K562 (cell line): ENCODE measurements around the gene RHOA. TPM values are rescaled to one million over a fixed set of nuclear protein-coding genes. Genes with fewer than 3 reads are reported as not detected.
A peak's percentile ranks its signal among the peaks of the same experiment; 100 is the strongest.

ENCODE experiments used
- DEAF1 ChIP-seq: fragments of 450-650 bp; formaldehyde crosslinking; IDR thresholded peaks from 2 replicates; pipeline ENCODE4 v1.4.0; 2020; ENCODE audit warnings: mild to moderate bottlenecking, moderate library complexity
- DLX4 ChIP-seq: fragments of 250-450 bp; sonication (Bioruptor Pico); IDR thresholded peaks from 2 replicates; pipeline ENCODE4 v1.6.1; 2021; ENCODE audit warnings: mild to moderate bottlenecking
- E2F6 ChIP-seq, 2 experiments: IDR thresholded peaks; 2 replicates each; pipeline ENCODE4 v1.6.1; 2011; ENCODE audit warnings: borderline replicate concordance in 1 of 2, control low read depth in 1 of 2, low read depth in 1 of 2, low read length in 1 of 2, mild to moderate bottlenecking in 1 of 2, mixed read lengths in 1 of 2, moderate library complexity in 1 of 2; ENCODE audit not compliant: insufficient read depth in 1 of 2, insufficient read length in 1 of 2, poor library complexity in 1 of 2, severe bottlenecking in 1 of 2; ENCODE audit errors: extremely low read depth in 1 of 2
- ETV5 ChIP-seq: sonication (generic); formaldehyde crosslinking; IDR thresholded peaks from 2 replicates; pipeline ENCODE4 v1.4.0; 2020; ENCODE audit warnings: low read depth, mild to moderate bottlenecking, missing genetic modification reagents
- EZH2 ChIP-seq: IDR thresholded peaks from 2 replicates; pipeline ENCODE4 v1.6.1; 2012; ENCODE audit warnings: low read depth, mild to moderate bottlenecking, inconsistent platforms, low read length, borderline replicate concordance
- FOXO4 ChIP-seq: fragments of 450-650 bp; formaldehyde crosslinking; IDR thresholded peaks from 2 replicates; pipeline ENCODE4 v1.4.0; 2020; ENCODE audit warnings: mild to moderate bottlenecking, moderate library complexity
- FOXP1 ChIP-seq: sonication (generic); formaldehyde crosslinking; IDR thresholded peaks from 2 replicates; pipeline ENCODE4 v1.8.0; 2022; ENCODE audit warnings: mild to moderate bottlenecking, missing genetic modification reagents
- HOMEZ ChIP-seq: fragments of 250-450 bp; sonication (Bioruptor Pico); IDR thresholded peaks from 2 replicates; pipeline ENCODE4 v1.4.0; 2020; ENCODE audit warnings: mild to moderate bottlenecking, moderate library complexity
- NCOA2 ChIP-seq, 2 experiments: fragments of 450-650 bp; IDR thresholded peaks; 2 replicates each; pipeline ENCODE4 v1.6.1; 2018; ENCODE audit warnings: mild to moderate bottlenecking in 2 of 2, moderate library complexity in 1 of 2; ENCODE audit not compliant: partially characterized antibody in 2 of 2
- OTX1 ChIP-seq: fragments of 450-650 bp; formaldehyde crosslinking; IDR thresholded peaks from 2 replicates; pipeline ENCODE4 v1.4.0; 2022; ENCODE audit warnings: mild to moderate bottlenecking
- RBM17 ChIP-seq: fragments of 200-400 bp; formaldehyde crosslinking; IDR thresholded peaks from 2 replicates; pipeline ENCODE4 v1.6.1; 2017; ENCODE audit warnings: low read depth, mild to moderate bottlenecking, low read length, borderline replicate concordance
- RNF219 ChIP-seq: fragments of 250-450 bp; sonication (Bioruptor Pico); IDR thresholded peaks from 2 replicates; pipeline ENCODE4 v1.5.0; 2022; ENCODE audit warnings: mild to moderate bottlenecking
- SPI1 ChIP-seq: IDR thresholded peaks from 2 replicates; pipeline ENCODE4 v1.6.1; 2011; ENCODE audit warnings: low read depth, low read length, control low read depth, borderline replicate concordance
- TAF1 ChIP-seq: IDR thresholded peaks from 2 replicates; pipeline ENCODE4 v1.6.1; 2011; ENCODE audit warnings: mild to moderate bottlenecking, low read length, moderate library complexity; ENCODE audit not compliant: insufficient read depth, control insufficient read depth, severe bottlenecking; ENCODE audit errors: extremely low read depth
- ZFX ChIP-seq: sonication (generic); formaldehyde crosslinking; IDR thresholded peaks from 2 replicates; pipeline ENCODE4 v1.8.0; 2022; ENCODE audit warnings: mild to moderate bottlenecking, missing genetic modification reagents, moderate library complexity
- ZNF589 ChIP-seq: fragments of 200-800 bp; sonication (Bioruptor generic); IDR thresholded peaks from 2 replicates; pipeline ENCODE4 v1.6.1; 2016; ENCODE audit warnings: low read depth, missing genetic modification characterization, missing compliant biosample characterization
- polyA plus RNA-seq, 8 experiments: library from polyadenylated mRNA; depleted of rRNA in 4 of 8; stranded (reverse) in 5 of 8; unstranded in 3 of 8; fragments of >200 nt; fragmentation: Nextera tagmentation in 2 of 8; fragmentation: Illumina TruSeq in 1 of 8; extraction: Ambion mirVana in 2 of 8; extraction: Trizol in 1 of 8; gene quantifications; 2 replicates each; pipeline versions ENCODE4 v1.2.1 to v1.2.3, GENCODE V29; 2011 to 2014; ENCODE audit warnings: inconsistent platforms in 1 of 8, missing spikeins in 1 of 8
- total RNA-seq, 7 experiments: library from RNA; depleted of rRNA in 6 of 7; stranded (reverse); fragments of >200 nt in 6 of 7; fragmentation: Illumina TruSeq in 2 of 7; extraction: Trizol in 2 of 7; gene quantifications; 2 replicates each; pipeline versions ENCODE4 v1.2.1 to v1.2.3, GENCODE V29; 2011 to 2021; ENCODE audit warnings: low replicate concordance in 1 of 7

The RHOA gene
- total and polyA plus RNA-seq, 9 of the 15 experiments (the other 6 are each of a cell fraction or from before 2014, with no cell fraction given), result 136 to 540 (median 236) TPM

- TF ChIP-seq FOXO4 (no peak), SPI1 (no peak), RBM17 (no peak), DEAF1 (CRISPR knock-in tag) (no peak), ETV5 (CRISPR knock-in tag) (no peak), ZFX (CRISPR knock-in tag) (peak; percentile 92), HOMEZ (CRISPR knock-in tag) (no peak), OTX1 (CRISPR knock-in tag) (no peak), TAF1 (peak; percentile 63), FOXP1 (CRISPR knock-in tag) (no peak), RNF219 (no peak), DLX4 (CRISPR knock-in tag) (no peak), E2F6 (IDR thresholded peaks at IDR 0.05; ENCODE audit: borderline replicate concordance in 1 of 2, extremely low read depth in 1 of 2, insufficient read depth in 1 of 2, insufficient read length in 1 of 2, low read depth in 1 of 2, low read length in 1 of 2, poor library complexity in 1 of 2, severe bottlenecking in 1 of 2) (peak in 1 of 2 experiments; percentile 24), ZNF589 (CRISPR knock-in tag) (peak; percentile 88; the same call in 1 of the 2 replicates), EZH2 (no peak), NCOA2 (IDR thresholded peaks at IDR 0.05; ENCODE audit: partially characterized antibody in 2 of 2) (no peak)
Observed at GRCh38 chr3:49411968-49412631, at the start of gene RHOA, which contains the start of gene TCTA (continued).
